Measurements from ENCODE around the gene PACRGL.
"Not testable (repeated sequence)": the region's sequence is repeated elsewhere in the genome, so short reads cannot be mapped to it uniquely, and the experiment has no call there.

Gene PACRGL

DNA sequence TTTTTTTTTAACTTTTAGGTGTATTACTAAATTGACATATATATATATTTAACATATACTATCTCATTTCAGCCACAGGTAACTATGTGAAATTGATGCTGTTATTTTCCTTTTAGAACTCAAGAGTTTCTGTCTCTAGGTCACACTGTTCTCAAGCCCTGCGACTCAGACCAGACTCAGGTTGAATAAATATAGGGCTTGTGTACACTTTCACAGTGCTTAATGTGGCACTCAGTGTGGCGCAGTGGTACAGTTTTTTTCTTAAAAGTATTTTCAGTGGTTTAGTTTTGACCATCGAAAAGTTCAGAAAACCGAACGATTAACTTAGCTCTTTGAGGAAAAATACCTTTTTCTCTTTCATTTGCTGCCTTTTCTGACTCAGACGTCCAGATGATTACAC is 24.7 kb downstream of the PACRGL start:
- DNase-seq: no peak

DNA sequence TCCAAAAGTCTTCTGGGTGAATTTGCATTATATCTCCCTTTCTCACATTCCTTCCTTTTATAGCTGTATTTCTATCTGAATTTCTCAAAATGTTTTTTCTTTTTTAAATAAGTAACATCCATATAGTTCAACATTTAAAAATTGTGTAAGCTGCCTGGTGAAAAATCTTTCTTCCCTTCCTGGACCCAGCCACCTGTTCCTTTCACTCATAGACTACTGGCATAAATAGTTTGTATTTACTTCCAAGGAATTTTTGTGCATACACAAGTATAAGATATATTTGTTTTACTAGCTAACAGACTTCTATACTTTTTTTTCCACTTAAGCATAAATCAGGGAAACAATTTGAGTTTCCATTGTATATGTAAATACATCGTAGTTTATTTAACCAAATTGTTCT is 35.7 kb downstream of the PACRGL start:
- no peak for DNase-seq

DNA sequence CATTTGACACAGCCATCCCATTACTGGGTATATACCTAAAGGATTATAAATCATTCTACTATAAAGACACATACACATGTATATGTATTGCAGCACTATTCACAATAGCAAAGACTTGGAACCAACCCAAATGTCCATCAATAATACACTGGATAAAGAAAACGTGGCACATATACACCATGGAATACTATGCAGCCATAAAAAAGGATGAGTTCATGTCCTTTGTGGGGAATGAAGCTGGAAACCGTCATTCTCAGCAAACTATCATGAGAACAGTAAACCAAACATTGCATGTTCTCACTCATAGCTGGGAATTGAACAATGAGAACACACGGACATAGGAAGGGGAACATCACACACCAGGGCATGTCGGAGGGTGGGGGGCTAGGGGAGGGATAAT is 45.7 kb downstream of the PACRGL start:
- DNase-seq: not testable (repeated sequence)

DNA sequence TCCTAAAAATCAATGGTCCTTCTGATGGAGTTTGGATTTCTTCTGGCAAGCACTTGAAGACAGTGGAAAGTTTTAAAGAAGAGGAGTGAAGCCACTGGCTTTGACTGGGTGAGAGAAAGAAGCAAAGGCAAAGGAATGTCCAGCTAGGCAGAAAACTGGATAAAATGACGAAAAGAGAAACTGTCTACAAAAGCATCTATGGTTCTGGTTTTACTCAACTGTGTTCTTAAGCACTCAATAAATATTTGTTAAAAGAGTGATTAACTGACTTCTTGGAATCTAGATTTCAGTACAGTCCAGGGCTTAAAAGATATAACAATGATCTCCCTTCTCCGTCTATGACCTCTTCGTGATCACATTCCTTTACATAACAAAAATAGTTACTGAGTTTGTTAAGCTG is 52.4 kb downstream of the PACRGL start:
- DNase-seq: no peak

DNA sequence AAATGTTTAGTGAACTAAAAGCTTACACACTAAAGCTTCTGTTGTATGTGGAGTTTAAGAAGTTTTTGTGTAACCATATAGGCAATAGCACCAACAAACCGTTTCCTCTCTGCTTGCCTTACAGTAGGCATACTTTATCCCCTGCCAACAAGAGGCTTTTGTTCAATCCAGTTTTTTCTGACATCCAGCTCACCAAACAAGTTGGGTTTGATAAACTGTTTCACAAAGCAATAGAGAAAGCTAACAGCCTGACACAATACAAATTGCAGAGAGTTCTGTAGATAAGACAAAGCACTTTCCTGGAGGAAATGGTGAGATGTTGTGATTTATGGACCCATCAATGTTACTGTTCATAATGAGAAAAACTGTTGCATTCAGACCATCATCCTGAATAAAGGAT is 53.8 kb downstream of the PACRGL start:
- no peak for DNase-seq

DNA sequence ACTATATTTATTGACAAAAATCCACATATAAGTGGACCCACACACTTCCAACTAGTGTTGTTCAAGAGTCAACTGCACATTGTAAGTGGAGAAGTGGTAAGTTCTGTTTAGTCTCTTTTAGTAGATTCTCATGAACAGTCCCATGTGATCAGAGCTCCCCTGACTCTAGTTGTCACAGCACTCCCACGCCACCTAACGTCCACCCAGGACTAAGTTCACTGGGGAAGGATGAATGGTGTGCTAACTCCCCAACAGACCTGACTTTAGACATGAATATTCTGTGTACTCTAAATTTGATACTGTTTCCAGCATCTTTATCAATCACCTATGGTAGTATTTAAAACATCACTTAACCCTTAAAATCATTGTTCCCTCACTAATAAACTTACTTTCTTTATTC is 59.8 kb downstream of the PACRGL start:
- DNase-seq: no peak

DNA sequence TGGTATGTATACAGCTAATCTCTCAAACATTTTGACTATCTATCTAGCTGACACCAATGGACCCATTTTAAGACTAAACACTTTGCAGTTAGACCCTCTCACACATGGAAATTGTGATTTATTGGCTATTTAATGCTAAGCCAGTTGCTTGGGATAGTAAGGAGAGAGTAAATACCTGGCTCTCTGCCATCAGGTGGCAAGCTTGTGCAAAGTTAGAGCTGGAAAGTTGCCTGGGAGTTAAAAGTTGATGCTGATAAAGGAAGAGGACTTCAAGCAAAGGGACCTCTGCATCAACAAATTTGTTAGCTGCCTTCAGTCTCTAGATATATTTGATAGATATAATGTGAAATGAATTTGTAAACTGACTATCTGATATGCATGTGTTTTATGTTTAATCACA is 61.1 kb downstream of the PACRGL start:
- no peak for DNase-seq

DNA sequence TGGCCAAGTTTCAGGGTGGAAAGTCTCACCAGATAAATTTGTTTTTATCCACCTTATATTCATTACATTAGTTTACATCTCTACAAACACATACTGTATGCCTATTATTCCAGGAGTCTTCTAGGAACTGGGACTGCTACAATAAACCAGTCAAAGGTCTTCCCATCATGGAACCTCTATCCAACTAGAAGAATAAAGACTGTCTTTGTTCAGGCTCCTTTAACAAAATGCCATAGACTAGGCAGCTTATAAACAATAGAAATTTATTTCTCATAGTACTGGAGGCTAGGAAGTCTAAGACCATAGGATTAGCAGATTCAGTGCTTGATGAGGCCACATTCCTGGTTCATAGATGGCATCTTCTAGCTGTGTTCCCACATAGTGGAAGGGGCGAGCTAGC is 61.6 kb downstream of the PACRGL start:
- no peak for DNase-seq

DNA sequence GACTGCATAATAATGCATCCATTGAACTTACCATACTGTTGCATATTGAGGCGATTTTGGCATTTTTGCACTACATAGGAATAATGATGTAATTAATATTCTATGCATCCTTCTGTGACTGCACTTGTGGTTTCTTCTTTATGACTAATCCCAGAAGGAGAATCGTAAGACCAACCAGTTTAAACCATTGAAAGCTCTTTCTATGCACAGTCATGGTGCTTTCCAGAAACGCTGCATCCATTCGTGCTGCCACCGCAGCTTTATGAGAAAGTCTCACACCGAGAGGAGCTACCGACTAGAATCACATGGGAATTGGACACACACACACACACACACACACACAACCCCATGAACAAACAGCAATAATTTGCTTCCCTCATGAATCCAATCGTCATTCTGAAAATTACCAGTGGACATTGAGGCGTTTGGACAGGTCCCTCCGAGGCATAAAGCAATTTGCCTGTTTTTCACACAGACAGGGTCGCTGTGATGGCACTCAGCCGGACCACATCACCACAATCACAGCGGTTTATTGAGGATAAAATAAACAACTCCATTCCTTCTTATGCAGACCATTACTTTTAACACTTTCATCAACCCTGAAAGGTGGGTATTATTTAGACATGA is 64.2 kb downstream of the PACRGL start:
- DNase-seq: no peak

DNA sequence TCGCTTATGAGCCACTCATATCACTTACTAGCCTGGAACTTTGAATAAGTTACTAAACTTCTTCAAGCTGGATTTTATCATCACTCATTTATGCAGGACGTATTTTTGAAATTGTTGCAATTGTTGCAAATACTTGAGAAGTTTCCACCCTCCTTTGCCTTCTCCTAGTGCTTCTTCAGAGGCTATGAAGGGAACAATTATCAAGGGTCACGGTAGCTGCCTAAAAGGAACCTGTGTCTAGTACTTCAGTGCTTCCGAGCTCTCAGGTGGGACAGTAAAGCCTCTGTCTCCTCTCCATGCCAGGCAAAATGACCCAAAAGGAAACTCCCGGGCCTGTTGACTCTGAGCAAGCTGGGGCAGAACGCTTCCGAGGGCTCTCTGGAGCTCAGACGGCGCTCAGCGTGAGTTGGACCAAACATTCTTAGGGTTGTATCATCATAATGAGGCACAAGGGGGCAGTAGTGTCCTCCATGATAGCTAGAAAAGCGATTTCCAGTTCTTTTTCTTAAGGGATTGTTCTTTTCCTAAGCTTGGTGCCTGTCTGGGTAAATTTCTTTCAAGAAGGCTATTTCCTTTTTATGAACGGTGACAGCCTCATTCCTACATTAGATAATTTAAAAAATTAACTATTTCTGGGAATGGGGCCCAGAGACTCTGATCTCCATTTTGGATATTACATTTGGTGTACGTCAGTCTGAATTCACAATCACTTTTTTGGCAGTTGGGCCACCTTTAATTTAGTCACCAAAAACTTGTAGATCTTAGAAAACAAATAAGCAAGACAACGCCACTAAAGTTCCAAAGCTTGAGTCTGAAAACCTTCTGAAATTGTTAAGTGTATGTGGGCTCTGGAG is 73.1 kb downstream of the PACRGL start:
- DNase-seq: no peak

DNA sequence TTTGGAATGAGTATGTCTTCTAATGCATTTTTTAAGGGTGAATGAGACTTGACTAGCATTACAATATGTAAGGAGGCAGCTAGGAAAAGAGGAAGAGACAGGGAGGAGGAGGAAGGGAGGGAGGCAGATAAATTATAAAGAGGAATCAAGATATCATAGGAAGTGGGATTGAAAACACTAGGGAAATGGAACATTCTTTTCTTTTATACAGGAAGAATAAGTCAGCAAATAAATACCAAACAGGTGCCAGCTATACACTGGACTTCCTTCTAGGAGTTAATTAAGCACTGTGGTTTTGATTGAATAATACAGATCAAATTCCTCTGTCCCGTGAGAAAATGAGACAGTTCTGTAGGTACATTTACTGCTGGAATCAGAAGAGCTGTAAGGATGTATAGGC is 78.6 kb downstream of the PACRGL start:
- no peak for DNase-seq

DNA sequence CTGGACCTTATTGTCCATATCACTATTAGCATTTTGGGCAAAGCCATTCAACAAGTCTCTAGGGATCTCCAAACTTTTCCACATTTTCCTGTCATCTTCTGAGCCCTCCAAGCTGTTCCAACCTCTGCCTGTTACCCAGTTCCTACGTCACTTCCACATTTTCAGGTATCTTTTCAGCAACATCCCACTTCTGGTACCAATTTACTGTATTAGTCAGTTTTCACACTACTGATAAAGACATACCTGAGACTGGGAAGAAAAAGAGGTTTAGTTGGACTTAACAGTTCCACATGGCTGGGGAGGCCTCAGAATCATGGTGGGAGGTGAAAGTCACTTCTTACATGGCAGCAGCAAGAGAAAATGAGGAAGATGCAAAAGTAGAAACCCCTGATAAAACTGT is 82.9 kb downstream of the PACRGL start:
- DNase-seq: not testable (repeated sequence)

DNA sequence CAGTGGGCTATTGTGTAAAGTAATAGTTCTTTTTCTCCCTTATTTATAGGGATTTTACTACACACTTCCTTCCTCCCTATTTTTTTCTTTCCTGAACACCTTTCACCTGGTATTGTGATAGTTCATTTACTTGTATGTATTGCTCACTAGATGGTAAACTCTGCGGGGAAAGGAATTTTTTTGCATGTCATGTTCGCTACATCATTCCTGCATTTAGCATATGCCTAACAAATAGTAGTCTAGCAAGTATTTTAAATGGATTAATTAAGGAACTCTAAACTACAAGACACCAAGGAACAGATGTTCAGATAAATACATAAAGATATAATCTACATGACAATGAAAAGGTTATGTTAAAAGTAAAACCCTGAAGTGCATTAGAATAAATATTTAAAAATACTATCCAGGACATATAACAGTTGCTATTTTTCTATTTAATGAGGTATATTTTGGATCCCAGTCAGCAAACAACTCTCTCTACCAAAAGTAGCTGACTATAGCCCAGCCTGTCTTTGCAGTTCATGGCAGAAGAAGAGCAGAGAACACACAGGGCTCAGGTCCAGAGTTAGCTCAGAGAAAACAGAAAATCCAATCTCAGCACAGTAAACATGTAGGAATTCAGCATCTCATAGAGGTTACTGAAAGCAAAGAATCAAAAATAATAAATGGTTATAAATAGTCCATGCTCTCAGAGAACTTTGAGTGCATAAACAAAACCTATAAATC is 87.8 kb downstream of the PACRGL start:
- DNase-seq: no peak
